ENCODE measurements around the gene CAPZB.

- TF ChIP-seq POLR2AphosphoS5 (IDR thresholded peaks at IDR 0.05; ENCODE audit: borderline replicate concordance, low read depth, low read length) (no peak), EZH2 (IDR thresholded peaks at IDR 0.05) (no peak), FOXP2 (optimal IDR thresholded peaks at IDR 0.05; ENCODE audit: control extremely low read depth, extremely low read length, insufficient read depth) (no peak)
Measured at GRCh38 chr1:19365721-19366120, 119.6 kb downstream of the CAPZB start.

Measured in SK-N-MC (cell line).